WTC11 (cell line): ENCODE measurements around the gene TM9SF3.

Source experiments
- CTCF ChIP-seq: fragments of 200-600 bp; IDR thresholded peaks from 2 replicates; pipeline ENCODE4 v1.8.0; 2022; ENCODE audit warnings: antibody characterized with exemption
- E2F5 ChIP-seq: sonication (generic); formaldehyde crosslinking; IDR thresholded peaks from 2 replicates; pipeline ENCODE4 v1.8.1; 2022; ENCODE audit warnings: mild to moderate bottlenecking, moderate library complexity, missing genetic modification reagents
- FOXK1 ChIP-seq: sonication (generic); formaldehyde crosslinking; IDR thresholded peaks from 2 replicates; pipeline ENCODE4 v1.8.0; 2022; ENCODE audit warnings: mild to moderate bottlenecking, moderate library complexity, missing genetic modification reagents
- GTF2I ChIP-seq: fragments of 250-450 bp; sonication (Bioruptor Pico); conservative IDR thresholded peaks from 2 replicates; pipeline ENCODE4 v1.4.0; 2021; ENCODE audit warnings: mild to moderate bottlenecking
- MAX ChIP-seq: sonication (generic); formaldehyde crosslinking; IDR thresholded peaks from 2 replicates; pipeline ENCODE4 v1.8.0; 2022; ENCODE audit warnings: mild to moderate bottlenecking, missing genetic modification reagents
- PREB ChIP-seq: sonication (generic); formaldehyde crosslinking; IDR thresholded peaks from 2 replicates; pipeline ENCODE4 v1.8.1; 2022; ENCODE audit warnings: mild to moderate bottlenecking, missing genetic modification reagents, moderate library complexity, borderline replicate concordance
- TEAD4 ChIP-seq: sonication (generic); formaldehyde crosslinking; IDR thresholded peaks from 2 replicates; pipeline ENCODE4 v1.8.0; 2022; ENCODE audit warnings: mild to moderate bottlenecking, missing genetic modification reagents
- USF2 ChIP-seq: sonication (generic); formaldehyde crosslinking; IDR thresholded peaks from 2 replicates; pipeline ENCODE4 v1.8.1; 2023; ENCODE audit warnings: mild to moderate bottlenecking, missing genetic modification reagents, moderate library complexity
- ZNF512 ChIP-seq: sonication (generic); formaldehyde crosslinking; IDR thresholded peaks from 2 replicates; pipeline ENCODE4 v1.8.1; 2022; ENCODE audit warnings: missing genetic modification reagents, borderline replicate concordance

GRCh38 chr10:96502561-96503282, 84.1 kb downstream of the TM9SF3 start:
- TF ChIP-seq MAX (CRISPR knock-in tag) (no peak), CTCF (no peak), GTF2I (no peak), E2F5 (CRISPR knock-in tag) (no peak), TEAD4 (CRISPR knock-in tag) (no peak), FOXK1 (CRISPR knock-in tag) (no peak), PREB (CRISPR knock-in tag) (no peak), USF2 (CRISPR knock-in tag) (no peak), ZNF512 (no peak)
